ENCODE data around the gene IQCN. TPM values are rescaled to one million over a fixed set of nuclear protein-coding genes. Genes with fewer than 3 reads are reported as not detected.
"Not testable (repeated sequence)": the region's sequence is repeated elsewhere in the genome, so short reads cannot be mapped to it uniquely, and the experiment has no call there.

The IQCN gene
- polyA plus RNA-seq, 1 donor (not counting 4 experiments of a cell fraction or from before 2014, with no cell fraction given): not detected

DNA sequence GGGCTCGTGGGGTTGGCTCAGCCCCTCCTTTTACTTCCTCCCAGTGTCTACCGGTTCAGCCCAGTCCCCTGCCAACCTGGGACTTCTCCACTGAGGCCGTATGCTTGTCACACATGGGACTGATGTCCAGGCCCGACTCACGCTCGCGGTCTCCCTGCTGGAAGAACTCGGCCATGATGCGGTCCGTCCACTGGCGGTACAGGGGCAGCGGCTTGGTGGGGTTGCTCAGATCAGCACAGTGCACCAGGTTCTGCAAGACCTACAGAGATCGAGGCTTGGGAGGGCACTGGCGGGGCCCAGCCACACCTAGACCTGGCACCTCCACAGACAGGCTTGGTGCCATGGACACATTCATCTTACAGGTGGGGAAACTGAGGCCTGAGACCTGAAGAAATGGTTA, 62.6 kb downstream of the IQCN start:
- no peak overlapping the region for H3K4me3 ChIP-seq (ENCODE audit: control insufficient read depth in 2 of 3, extremely low read depth in 1 of 3, insufficient read depth in 2 of 3, low read depth in 1 of 3, low read length in 3 of 3)
- no peaks in the 10 kb centered on the region for H3K27me3 ChIP-seq (ENCODE audit: control insufficient read depth, extremely low read depth, insufficient read depth, low read length)
- H3K27ac ChIP-seq (ENCODE audit: control insufficient read depth, insufficient read depth, low read length): no peak overlapping the region
- H2AFZ ChIP-seq (ENCODE audit: control insufficient read depth, low read length): no peak overlapping the region
- H3K4me2 ChIP-seq (ENCODE audit: control insufficient read depth, extremely low read depth, insufficient read depth, low read depth, low read length): no peak overlapping the region
- DNase-seq (ENCODE audit: low read depth, low spot score) (no peak), FAIRE-seq (no peak)
- peaks cover 4% of the 10 kb centered on the region for H3K4me1 ChIP-seq (ENCODE audit: control insufficient read depth, extremely low read depth, insufficient read depth, low read length)
- no peaks in the 10 kb centered on the region for H3K9me1 ChIP-seq (ENCODE audit: control insufficient read depth, extremely low read depth, insufficient read depth, low read length)
- no peaks in the 10 kb centered on the region for H4K20me1 ChIP-seq (ENCODE audit: control insufficient read depth, extremely low read depth, insufficient read depth, low read length)
- H3K9me3 ChIP-seq (ENCODE audit: control insufficient read depth, low read depth, low read length): no peaks in the 10 kb centered on the region
- dilution Hi-C loops (cut with MboI; ENCODE audit: extremely low pct_ligation_motif_present, low sequenced_read_pairs): no loop called here
- TF ChIP-seq, protein P1, sequence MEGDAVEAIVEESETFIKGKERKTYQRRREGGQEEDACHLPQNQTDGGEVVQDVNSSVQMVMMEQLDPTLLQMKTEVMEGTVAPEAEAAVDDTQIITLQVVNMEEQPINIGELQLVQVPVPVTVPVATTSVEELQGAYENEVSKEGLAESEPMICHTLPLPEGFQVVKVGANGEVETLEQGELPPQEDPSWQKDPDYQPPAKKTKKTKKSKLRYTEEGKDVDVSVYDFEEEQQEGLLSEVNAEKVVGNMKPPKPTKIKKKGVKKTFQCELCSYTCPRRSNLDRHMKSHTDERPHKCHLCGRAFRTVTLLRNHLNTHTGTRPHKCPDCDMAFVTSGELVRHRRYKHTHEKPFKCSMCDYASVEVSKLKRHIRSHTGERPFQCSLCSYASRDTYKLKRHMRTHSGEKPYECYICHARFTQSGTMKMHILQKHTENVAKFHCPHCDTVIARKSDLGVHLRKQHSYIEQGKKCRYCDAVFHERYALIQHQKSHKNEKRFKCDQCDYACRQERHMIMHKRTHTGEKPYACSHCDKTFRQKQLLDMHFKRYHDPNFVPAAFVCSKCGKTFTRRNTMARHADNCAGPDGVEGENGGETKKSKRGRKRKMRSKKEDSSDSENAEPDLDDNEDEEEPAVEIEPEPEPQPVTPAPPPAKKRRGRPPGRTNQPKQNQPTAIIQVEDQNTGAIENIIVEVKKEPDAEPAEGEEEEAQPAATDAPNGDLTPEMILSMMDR (optimal IDR thresholded peaks at IDR 0.05 in 1 of 3, IDR thresholded peaks at IDR 0.05 in 1 of 3, conservative IDR thresholded peaks at IDR 0.05 in 1 of 3; ENCODE audit: extremely low read depth in 1 of 3, insufficient read depth in 2 of 3, low read length in 3 of 3): no peak
- TF ChIP-seq EZH2 (IDR thresholded peaks at IDR 0.05; ENCODE audit: low read length): no peak
- H3K36me3 ChIP-seq (ENCODE audit: control insufficient read depth in 2 of 2, extremely low read depth in 1 of 2, insufficient read depth in 2 of 2, low read length in 2 of 2): no peaks in the 10 kb centered on the region
- H3K9ac ChIP-seq (ENCODE audit: control insufficient read depth, extremely low read depth, insufficient read depth, low read length): no peak overlapping the region
- no peaks in the 10 kb centered on the region for H3K79me2 ChIP-seq (ENCODE audit: control insufficient read depth, insufficient read depth, low read length)

DNA sequence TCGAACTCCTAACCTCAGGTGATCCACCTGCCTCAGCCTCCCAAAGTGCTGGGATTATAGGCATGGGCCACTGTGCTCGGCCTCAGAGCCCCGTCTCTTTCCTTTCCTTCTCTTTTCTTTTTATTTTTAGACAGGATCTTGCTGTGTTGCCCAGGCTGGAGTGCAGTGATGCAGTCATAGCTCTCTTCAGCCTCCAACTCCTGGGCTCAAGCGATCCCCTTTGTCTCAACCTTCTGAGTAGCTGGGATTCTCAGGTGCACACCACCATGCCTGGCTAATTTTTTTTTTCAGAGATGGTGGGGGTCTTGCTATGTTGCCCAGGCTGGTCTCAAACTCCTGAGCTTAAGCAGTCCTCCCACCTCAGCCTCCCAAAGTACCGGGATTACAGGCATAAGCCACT, 64.3 kb downstream of the IQCN start:
- H3K9ac ChIP-seq (ENCODE audit: control insufficient read depth, extremely low read depth, insufficient read depth, low read length); H3K27ac ChIP-seq (ENCODE audit: control insufficient read depth, insufficient read depth, low read length); H3K4me1 ChIP-seq (ENCODE audit: control insufficient read depth, extremely low read depth, insufficient read depth, low read length); H4K20me1 ChIP-seq (ENCODE audit: control insufficient read depth, extremely low read depth, insufficient read depth, low read length); H2AFZ ChIP-seq (ENCODE audit: control insufficient read depth, low read length); H3K27me3 ChIP-seq (ENCODE audit: control insufficient read depth, extremely low read depth, insufficient read depth, low read length); H3K36me3 ChIP-seq (ENCODE audit: control insufficient read depth in 2 of 2, extremely low read depth in 1 of 2, insufficient read depth in 2 of 2, low read length in 2 of 2); H3K79me2 ChIP-seq (ENCODE audit: control insufficient read depth, insufficient read depth, low read length); FAIRE-seq; H3K9me1 ChIP-seq (ENCODE audit: control insufficient read depth, extremely low read depth, insufficient read depth, low read length); H3K4me3 ChIP-seq (ENCODE audit: control insufficient read depth in 2 of 3, extremely low read depth in 1 of 3, insufficient read depth in 2 of 3, low read depth in 1 of 3, low read length in 3 of 3); H3K4me2 ChIP-seq (ENCODE audit: control insufficient read depth, extremely low read depth, insufficient read depth, low read depth, low read length); dilution Hi-C loops (cut with MboI; ENCODE audit: extremely low pct_ligation_motif_present, low sequenced_read_pairs); H3K9me3 ChIP-seq (ENCODE audit: control insufficient read depth, low read depth, low read length); DNase-seq (ENCODE audit: low read depth, low spot score): not testable (repeated sequence)
